ENCODE measurements around the gene PRKCA.
"Not testable (repeated sequence)": the region's sequence is repeated elsewhere in the genome, so short reads cannot be mapped to it uniquely, and the experiment has no call there.

The PRKCA gene

DNA sequence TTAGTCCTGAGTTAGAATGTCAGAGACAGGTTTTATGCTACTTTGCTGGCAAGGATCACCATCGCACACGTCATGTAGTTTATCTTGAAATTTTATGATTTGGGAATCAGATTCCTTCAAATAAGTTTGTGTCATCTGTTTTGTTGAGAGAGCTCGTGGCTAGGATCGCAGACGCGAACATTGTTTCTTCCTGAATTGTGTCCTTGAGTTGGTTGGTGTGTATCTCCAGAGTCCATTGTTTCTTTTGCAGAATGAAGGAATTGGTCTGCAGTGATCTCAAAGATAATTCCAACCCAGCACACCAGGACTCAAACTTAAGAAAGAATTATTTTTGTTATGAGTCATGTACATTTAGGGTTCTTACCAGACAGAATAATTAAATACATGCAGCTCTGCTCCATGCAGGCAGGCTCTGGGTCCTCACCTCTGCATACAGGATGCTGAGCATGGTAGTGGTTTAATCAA is 51.6 kb downstream of the PRKCA start:
- DNase-seq (ENCODE audit: low spot score), result no peak

DNA sequence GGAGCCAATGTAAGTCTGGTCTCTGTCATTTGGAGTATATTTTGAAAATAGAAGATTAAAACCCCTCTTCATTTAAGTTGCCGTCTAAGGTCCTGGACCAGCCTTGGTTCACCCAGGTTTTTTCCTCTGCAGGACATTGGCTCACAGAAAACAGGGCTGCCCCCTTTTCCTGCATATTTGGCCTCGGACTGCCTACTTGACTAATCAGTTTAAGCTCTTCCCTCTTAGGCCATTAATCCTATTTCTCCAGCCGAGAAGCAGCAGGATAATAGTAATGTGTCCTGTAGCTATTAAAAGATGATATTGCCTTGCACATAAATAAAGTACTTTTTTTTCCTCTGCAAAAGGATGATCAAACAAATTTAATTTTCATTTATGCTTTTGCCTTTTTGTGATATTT is 52.1 kb downstream of the PRKCA start:
- DNase-seq (ENCODE audit: low spot score), result no peak

DNA sequence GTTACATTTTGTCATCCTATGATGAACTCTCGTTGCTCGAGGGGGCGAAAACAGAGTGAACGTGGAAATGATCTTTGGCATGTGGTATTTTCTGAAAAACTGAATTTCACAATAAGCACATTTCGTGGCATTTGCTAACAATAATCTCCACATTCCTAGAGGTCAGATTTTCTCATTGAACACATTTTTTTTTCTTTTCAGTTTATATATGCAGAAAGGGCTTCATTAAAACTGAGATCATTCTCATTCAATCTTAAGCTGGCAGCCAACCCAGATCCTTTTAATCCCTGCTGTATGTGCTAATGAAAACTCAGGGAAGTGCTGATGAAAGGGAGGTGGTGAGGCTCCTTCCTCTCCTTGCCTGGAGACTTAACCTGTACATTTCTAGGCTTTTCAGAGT is 52.6 kb downstream of the PRKCA start:
- DNase-seq (ENCODE audit: low spot score), result no peak

DNA sequence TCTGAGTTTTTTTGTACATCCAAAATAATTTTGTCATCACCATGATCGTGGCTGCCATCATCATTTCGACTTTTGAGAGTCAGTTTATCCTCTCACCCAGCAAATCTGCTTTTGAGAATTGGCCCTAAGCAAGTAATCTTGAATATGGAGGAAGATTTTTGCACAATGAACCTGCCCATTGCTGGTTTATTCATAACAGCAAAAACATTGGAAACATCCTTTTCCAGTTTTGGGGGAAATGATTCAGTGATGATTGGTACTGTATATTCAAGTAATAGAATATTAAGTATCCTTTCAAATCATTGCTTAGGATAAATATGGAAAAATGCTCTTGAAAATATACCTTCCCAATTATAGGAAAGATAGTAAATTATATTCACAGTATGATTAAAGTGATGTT is 53.1 kb downstream of the PRKCA start:
- no peak for DNase-seq (ENCODE audit: low spot score)

DNA sequence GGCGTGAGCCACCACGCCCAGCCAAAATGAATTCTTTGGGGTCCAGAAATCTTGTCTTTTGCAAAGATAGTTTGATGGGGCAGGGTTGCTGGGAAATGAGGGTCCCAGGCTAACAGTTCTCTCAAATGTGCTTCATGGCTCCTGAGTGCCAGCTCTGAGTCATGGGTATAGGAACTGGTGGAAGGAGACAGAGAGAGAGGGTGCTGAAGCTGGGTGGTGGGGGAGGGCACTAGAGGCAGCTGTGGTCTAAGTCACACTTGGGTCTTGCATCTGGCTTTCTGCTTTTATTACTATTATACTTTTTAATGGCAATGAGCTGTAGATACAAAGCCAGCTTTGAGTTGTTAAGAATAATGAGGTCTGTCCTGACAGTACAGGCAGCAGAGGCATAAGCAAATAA is 54.6 kb downstream of the PRKCA start:
- no peak for DNase-seq (ENCODE audit: low spot score)

DNA sequence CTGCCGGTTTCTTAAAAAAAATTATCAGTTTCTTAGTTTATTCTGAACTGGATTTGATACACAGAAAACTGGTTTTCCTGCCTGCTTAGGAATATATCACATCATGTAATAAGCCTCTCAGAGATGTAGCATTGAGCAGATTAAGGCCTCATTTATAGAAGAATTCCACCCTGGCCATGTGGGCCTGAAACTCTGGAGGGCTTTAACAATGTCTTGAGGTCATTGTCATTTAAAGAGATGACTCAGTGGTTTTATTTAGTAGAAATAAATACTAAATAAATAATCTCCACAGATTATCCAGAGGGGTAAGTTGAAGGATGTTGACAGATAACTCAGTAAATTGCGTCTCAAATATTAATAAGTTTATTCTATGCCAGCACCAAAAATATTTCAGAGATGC is 56.9 kb downstream of the PRKCA start:
- no peak for DNase-seq (ENCODE audit: low spot score)

DNA sequence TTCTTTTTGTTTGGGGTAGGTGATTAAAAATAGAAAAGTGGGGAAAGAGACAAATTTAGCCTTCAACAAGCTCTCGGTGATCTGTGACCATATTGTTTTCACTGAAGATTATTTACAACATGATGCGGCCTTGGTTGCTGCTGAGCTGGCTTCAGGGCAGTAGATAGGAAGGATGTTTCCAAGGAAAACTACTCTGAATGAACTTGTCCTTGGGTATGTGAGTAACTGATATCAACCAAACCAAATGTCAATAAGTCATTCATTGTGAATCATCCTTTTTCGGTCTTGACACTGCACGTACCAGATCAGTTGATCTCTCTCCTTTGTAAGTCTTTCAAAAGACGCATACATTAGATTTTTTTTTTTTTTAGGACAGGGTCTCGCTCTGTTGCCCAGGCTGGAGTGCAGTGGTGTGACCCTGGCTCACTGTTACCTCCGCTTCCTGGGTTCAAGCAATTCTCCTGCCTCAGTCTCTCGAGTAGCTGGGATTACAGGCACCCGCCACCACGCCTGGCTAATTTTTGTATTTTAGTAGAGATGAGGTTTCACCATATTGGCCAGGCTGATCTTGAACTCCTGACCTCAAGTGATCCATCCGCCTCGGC is 58.6 kb downstream of the PRKCA start:
- not testable (repeated sequence) for DNase-seq (ENCODE audit: low spot score)

DNA sequence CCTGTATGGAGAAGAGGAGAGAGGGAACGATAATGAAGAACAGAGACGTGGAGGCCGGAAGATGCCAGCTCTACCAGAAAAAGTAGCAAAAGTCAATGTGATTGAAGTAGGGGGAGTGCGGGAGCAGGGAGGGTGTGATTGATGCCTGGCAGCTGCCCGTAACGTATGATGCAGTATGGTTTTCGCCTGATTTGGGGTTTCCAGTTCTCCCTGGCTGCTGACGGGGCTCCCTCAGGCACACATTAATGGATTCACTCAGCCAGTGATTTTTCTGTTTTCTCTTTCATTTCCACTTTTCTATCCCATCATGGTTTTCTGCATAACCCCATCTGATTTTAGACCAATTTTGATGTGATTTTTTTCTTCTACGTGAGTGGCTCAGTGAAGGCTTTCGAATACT is 62.1 kb downstream of the PRKCA start:
- no peak for DNase-seq (ENCODE audit: low spot score)

DNA sequence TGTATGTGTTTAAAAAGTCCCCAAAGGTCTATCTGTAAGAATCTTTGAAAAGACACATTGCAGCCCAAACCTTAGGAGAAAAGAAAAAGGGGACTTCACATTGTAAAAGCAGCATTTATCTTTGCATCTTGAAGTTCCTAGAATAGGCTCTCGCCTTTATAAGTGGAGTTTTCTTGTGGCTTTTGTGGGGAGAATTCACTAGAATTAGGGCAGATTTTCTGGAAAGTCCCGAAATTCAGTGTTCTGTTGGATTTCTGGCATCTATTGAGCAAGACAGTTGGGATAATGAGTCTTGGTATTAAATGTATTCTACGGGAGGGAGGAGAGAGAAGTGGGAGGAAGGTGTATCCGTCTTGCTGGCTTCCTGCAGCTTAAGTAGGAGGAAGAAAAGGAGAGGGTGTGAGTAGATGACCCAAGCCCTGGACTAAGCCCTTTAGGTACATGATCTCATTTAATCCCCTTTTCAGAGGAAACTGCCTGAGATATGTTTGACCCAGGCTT is 62.6 kb downstream of the PRKCA start:
- no peak for DNase-seq (ENCODE audit: low spot score)

DNA sequence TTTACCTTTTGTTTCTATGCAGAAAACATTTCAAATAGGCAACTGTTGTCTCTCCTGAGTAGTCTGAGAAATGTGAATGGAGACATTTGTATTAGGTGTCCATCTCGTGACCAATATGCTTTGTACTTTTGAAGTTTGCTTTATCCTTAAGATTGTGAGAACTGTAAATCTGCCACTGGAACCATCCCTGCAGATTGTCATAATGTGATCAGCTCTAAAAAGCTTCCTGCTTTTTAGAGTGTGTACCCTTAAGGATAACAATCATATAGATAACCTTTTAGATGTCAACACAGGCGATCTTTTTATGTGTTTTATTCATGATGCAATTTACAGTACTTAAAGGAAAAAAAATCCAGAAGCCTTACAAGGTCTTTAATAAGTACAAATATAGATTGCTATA is 63.5 kb downstream of the PRKCA start:
- no peak for DNase-seq (ENCODE audit: low spot score)

DNA sequence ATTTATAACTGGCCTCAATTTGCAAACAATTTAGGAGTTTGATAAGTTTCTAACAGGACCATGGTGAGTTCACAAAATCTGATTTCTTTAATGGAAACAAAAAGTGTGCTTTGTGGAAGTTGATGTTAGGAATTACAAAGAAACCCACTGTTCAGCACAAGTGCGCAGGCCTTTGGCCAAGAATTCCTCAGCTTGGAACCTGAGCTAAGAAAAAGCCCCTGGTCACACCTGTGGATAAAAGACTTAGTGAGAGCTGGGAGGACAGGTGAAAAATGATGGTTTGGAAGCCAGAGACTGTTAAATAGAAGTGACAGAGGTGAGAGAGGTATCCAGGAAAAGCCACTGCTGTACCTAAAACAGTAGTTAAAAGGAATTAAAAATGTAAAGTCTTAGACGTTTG is 64.7 kb downstream of the PRKCA start:
- no peak for DNase-seq (ENCODE audit: low spot score)

DNA sequence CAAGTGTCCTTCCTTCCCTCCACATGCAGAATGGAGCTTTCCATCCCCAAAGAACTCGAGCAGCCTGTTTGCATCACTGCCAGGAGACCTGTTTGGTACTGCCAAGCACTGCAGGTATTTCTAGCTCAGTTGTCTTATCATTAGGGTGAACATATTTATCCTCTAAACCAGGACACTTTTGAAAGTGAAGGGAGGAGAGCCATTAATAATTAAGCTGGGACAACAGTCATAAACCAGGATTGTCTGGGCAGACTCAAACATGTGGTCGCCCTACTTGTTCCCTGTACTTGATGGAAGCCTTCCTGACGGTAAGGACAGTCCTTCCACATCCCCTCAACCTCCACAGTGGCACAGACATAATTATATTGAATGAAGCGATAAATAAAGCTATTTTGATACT is 67.4 kb downstream of the PRKCA start:
- no peak for DNase-seq (ENCODE audit: low spot score)

DNA sequence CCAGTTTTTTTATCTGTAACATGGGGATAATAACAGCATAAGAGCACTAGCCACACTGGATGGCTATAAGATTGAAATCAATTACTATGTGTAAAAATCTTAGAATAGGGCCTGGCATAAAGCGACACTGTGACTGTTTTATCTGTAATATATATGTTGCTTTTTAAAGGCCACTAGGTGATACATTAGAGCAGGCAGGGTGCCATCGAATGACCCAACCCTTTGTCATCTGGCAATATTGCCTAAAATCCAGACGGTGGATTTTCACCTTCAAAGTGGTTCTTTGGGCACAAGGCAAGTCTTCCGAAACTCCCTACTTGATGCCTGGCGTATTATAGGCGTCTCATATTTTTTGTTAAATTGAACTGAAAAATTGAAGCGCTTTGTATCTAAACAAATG is 69.1 kb downstream of the PRKCA start:
- no peak for DNase-seq (ENCODE audit: low spot score)

DNA sequence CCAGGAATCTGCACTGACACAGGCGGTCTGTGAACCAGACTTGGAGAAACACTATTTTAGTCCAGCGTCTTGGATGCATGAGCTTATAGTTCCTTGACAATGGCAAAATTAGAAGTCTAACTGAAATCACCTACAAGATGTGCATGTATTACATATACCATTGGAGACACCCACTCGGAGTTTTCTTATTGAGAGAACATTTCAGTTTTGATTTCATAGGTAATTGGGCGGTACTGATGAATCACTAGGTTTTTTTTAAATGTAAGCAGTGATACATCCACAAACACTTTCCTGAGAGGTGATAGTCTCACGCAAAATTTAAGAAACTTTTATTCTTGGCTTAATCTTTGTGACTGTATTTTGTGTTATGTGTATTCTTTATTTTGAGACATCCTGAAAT is 69.8 kb downstream of the PRKCA start:
- no peak for DNase-seq (ENCODE audit: low spot score)

DNA sequence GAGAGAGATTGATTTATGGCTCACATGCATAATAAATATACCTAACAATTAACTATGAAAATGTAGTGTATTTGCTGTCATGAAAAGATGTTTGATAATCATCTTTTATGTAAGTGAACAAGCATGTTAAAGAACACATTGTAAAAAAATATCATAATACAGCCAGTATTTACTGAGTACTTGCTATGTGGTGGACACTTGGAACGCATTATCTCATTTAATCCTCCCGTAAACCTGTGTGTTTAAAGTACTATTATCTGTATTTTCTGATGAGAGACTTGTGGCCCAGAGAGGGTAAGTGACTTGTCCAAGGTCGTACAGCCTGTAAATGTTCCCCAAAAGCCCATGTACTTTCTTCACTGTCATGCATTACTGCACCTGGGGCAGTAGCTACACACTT is 70.7 kb downstream of the PRKCA start:
- DNase-seq (ENCODE audit: low spot score), result no peak

DNA sequence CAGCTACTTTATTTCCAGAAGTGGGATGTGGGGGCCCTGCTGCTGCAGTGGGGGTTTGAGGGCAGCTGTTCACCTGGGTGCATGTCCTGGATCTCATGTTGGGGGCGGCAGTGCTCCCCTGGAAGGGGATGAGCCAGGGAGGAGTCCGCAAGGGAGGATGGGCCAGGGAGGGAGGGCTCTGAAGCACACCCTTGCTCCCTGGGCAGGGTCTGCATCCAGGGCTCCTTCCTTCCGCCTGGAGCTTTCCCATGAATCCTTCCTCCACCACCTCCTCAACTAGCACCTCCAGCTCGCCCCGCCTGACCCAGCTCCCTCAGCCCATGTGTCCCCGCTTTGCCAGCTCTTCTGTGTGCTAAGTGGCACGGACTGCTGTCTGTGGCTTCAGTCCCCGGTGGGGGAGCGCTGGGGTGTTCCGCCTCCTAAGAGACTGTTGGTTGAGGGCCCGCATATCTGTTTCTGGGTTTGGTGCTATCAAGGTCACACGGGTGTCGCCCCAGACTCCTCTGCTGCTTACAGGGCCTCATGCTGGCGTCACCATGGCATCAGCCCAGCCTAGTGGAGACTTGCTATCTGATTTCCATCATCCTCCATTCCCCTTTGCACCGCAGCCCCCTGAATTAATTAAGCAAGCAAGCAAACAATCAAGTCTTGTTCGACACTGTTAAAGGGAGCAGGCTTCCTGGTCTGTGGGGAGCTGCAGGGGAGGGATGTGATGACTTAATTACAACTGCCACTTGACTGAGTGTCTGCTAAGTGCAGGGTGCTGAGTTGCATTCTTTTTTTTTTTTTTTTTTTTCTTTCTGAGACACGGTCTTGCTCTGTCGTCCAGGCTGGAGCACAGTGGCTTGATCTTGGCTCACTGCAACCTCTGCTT is 71.8 kb downstream of the PRKCA start:
- DNase-seq (ENCODE audit: low spot score), result no peak

DNA sequence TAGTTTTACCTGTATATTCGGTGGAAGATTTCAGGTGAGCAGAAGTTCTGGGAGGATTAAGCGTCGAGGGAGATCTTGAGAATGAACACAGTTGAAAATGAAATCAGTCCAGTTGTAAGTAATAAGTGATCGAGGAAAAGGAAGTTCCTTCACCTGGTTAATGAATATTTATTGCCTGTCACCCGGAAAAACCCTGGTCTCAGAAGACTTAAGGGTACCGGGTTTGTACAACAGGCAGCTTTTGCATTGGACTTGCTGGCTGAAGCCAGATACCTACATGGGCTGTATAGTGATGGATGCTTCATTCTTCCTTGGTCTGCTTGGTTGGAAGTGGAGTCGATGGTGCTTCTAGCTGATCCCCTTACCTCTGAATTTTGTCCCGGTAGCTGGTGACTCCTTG is 72.7 kb downstream of the PRKCA start:
- no peak for DNase-seq (ENCODE audit: low spot score)

DNA sequence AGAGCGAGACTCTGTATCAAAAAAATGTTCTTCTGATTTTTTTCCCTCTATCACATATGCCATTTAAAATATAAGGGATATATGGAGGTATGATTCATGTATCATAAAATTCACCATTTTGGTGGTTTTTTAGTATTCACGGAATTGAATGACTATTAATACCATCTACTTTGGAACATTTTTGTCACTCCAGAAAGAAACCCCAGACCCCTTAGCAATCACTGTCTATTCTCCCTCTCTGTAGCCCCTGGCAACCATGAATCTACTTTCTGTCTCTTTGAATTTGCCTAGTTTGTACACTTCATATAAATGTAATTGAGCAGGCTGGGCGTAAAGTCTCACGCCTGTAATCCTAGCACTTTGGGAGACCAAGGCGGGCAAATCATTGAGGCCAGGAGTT is 75.9 kb downstream of the PRKCA start:
- DNase-seq (ENCODE audit: low spot score), result no peak

DNA sequence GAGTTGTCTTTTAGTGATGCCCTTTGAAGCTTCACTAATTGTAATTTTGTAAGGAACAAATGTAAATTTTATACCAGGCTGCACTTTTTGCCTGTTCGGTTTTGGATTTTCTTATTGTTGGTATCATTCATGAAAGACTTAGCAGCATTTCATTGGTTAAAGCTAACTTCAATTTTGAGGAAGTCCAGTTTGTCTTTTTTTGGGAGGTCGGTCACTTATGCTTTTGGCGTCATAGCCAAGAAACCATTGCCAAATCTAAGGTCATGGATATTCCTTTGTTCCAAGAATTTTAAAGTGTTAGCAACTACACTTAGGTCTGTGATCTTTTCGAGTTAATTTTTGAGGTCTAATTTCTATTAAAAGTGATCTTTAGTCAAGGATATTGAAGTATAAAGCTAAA is 77.1 kb downstream of the PRKCA start:
- no peak for DNase-seq (ENCODE audit: low spot score)

DNA sequence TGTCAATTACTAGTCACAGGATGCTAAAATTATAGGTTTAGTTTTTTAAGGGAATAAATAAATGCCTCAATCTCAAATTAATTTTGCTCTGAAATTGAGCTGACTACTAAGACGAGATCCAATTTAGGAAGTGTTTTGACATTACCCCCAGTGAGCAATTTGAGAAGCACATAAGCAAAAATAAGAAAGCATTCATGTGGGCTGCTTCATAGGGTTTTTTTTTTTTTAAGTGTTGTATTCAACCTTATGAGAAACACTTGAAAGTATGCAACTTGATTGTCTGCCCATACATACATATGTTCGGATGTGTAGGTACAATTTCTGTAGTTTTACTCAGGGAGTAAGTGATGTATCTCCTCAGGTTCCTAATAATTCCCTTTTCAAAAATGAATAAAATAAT is 77.6 kb downstream of the PRKCA start:
- DNase-seq (ENCODE audit: low spot score), result no peak

DNA sequence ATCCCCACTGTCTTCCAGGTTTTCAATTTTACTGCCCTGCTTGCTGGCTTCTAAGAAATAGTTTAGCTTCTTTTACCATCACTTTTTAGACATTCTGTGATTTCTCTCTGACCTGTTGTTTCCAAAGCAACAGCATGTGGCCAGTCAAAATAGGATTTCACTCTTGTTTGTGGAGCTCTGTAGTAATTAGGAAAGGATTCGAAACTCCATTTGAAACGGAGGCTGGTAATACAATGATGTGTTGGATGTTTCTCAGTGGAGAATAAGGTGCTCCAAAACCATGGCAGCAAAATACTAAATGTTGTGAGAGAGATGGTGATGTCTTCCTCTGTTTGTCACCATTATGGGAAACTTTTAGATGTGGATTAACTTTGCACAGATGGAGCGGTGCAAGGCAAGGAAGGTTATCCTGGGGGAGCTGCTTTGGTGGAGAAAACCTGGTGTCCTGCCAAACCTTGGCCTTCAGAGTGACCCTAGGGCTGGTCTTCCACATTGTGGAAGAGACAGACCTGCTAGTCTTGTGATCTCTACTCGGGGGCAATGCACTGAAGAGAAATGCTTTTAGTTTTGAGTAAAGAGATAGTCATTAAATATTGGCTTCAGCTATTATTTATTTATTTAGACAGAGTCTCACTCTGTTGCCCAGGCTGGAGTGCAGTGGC is 79.4 kb downstream of the PRKCA start:
- no peak for DNase-seq (ENCODE audit: low spot score)

DNA sequence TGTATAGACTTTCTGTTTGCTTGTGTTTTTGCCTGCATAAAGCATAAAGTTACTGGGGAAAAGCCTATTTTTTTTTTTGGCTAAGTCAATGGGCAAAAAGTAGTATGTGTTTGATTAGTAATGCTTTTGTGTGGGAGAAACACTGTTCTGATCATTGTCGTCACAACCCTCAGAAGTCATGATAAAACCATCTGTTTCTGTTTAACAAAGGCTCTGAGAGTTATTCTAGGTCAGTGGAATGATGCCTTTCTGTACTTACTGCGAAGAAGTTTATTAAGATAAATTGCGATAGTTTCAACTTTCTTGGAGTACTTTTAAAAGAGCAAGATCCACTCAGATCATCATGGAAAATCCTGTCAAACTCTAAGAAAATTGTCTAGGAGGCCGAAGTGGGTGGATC is 80.9 kb downstream of the PRKCA start:
- no peak for DNase-seq (ENCODE audit: low spot score)

All from hematopoietic multipotent progenitor cell treated with erythropoietin and hydrocortisone succinate and interleukin-3 and kit ligand, for 15 days (in vitro differentiated cells).